ENCODE data around the gene PHYKPL. TPM values are rescaled to one million over a fixed set of nuclear protein-coding genes. Genes with fewer than 3 reads are reported as not detected.

The PHYKPL gene
- total and polyA plus RNA-seq, 9 donors: 31.8 to 93.3 (median 61.6) TPM

DNA sequence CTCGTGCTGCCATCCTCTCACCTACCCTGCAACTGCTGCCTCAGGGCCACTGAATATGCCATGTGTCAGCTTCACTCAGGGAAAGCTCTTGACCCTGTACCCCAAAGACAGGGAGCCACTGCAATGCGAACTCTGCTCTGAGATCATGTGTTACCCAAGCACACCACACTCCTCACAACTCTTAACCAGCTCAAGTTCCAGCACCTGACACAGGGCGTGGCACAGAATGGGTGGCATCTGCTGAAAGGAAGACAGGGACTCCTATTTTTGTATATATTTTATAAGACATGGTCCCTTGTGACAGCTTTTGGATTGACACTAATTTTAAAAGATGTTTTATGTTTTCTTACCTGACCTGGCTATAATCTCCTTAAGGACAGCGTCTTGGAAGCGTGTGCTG lies 10.7 kb downstream of the PHYKPL start:
- Histone ChIP-seq H3K4me3 (no peak overlapping the region), H3K27me3 (no peaks in the 10 kb centered on the region), H3K27ac (no peak overlapping the region), H3K36me3 (no peaks in the 10 kb centered on the region), H3K4me1 (ENCODE audit: insufficient read depth) (no peaks in the 10 kb centered on the region), H3K9me3 (no peaks in the 10 kb centered on the region)
- intact Hi-C loops (cut with DNase I): loop anchor here in 1 of 4 donors (10.0 kb wide), 1 partner anchor 77 kb away; no protein-coding TSS in a partner anchor
- no peak for TF ChIP-seq POLR2A (IDR thresholded peaks at IDR 0.05)
- no peak for TF ChIP-seq EP300 (IDR thresholded peaks at IDR 0.05)
- TF ChIP-seq, protein P1, sequence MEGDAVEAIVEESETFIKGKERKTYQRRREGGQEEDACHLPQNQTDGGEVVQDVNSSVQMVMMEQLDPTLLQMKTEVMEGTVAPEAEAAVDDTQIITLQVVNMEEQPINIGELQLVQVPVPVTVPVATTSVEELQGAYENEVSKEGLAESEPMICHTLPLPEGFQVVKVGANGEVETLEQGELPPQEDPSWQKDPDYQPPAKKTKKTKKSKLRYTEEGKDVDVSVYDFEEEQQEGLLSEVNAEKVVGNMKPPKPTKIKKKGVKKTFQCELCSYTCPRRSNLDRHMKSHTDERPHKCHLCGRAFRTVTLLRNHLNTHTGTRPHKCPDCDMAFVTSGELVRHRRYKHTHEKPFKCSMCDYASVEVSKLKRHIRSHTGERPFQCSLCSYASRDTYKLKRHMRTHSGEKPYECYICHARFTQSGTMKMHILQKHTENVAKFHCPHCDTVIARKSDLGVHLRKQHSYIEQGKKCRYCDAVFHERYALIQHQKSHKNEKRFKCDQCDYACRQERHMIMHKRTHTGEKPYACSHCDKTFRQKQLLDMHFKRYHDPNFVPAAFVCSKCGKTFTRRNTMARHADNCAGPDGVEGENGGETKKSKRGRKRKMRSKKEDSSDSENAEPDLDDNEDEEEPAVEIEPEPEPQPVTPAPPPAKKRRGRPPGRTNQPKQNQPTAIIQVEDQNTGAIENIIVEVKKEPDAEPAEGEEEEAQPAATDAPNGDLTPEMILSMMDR (IDR thresholded peaks at IDR 0.05): no peak
- no peak for DNase-seq
- 74 to 95% (median 75%) methylated on average over 5 of the region's 5 CpGs for WGBS, 3 donors

DNA sequence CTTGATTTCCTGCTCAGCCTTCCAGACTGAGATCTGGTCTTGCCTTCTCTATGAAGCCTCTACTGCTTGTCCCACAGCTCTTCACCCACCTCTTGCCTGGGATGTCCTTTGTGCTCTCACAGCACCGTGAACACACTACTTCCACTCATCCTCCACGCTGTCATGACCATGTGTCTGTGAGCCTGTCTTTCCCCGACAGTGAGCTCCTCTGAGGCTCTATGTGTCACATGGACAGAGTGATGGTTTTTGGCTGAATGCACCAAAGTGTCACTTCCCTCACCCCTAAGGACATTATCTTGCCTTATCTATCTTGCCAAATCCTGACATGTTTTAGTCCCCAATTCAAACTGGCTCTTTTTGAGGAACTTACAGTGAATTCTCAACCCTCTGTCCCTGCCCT lies 11.3 kb downstream of the PHYKPL start:
- no peak overlapping the region for H3K27ac ChIP-seq
- no peaks in the 10 kb centered on the region for H3K36me3 ChIP-seq
- 76 to 81% (median 81%) methylated on average over 3 of the region's 3 CpGs for WGBS, 3 donors

DNA sequence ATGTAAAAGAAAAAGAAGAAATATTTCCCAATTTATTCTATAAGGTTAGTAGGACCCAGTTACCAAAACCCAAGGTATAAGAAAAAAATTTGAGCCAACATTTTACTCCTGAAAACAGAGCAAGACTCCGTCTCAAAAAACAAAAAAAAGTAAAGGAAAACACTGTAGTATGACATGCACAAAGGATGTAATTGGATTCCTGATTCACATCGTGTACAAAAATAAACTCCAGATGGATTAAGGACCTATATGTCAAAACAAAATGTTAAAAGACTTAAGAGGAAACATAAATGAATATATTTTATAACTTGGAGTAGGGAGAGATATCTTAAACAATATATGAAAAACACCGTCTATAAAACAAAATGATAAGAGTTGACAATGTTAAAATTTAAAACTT lies 13.8 kb downstream of the PHYKPL start:
- DNase-seq: no peak
- Histone ChIP-seq H3K36me3 (no peaks in the 10 kb centered on the region), H3K27ac (no peak overlapping the region), H3K9me3 (no peaks in the 10 kb centered on the region), H3K27me3 (no peaks in the 10 kb centered on the region), H3K4me3 (no peak overlapping the region), H3K4me1 (ENCODE audit: insufficient read depth) (peaks cover 1% of the 10 kb centered on the region)
- 33 to 42% (median 35%) methylated on average over 3 of the region's 3 CpGs for WGBS, 3 donors
- TF ChIP-seq, protein P1 (IDR thresholded peaks at IDR 0.05): no peak
- TF ChIP-seq POLR2A (IDR thresholded peaks at IDR 0.05) (no peak), EP300 (IDR thresholded peaks at IDR 0.05) (no peak)
- intact Hi-C loops (cut with DNase I): no loop called here

More for the DNA sequence above, 11.3 kb downstream of the PHYKPL start:
- no peak overlapping the region for H3K4me3 ChIP-seq
- H3K9me3 ChIP-seq: no peaks in the 10 kb centered on the region
- no peaks in the 10 kb centered on the region for H3K4me1 ChIP-seq (ENCODE audit: insufficient read depth)
- no peak for DNase-seq
- H3K27me3 ChIP-seq: no peaks in the 10 kb centered on the region
- intact Hi-C loops (cut with DNase I): loop anchor here in 1 of 4 donors (10.0 kb wide), 1 partner anchor 76 kb away; no protein-coding TSS in a partner anchor
- TF ChIP-seq, protein P1 (IDR thresholded peaks at IDR 0.05): no peak
- TF ChIP-seq POLR2A (IDR thresholded peaks at IDR 0.05) (no peak), EP300 (IDR thresholded peaks at IDR 0.05) (no peak)

DNA sequence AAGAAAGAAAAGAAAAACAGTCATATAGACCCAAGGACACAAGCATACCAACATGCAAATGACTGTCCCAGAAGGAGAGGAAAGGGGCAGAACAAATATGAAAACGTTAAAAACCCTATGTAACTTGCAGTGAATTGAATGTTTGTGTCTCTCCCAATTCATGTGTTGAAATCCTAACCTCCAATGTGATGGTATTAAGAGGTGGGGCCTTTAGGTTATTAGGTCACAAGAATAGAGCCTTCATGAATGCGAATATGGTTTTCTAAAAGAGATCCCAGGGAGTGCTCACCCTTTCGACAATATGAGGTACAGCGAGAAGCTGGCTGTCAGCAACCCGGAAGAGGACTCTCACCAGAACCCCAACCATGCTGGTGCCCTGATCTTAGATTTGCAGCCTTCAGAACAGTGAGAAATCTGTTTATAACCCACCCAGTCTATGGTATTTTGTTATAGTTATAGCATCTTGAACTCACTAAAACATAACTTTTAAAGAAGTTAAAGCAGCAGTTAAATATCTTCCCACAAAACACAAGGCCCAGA lies 14.3 kb downstream of the PHYKPL start:
- Histone ChIP-seq H3K27me3 (no peaks in the 10 kb centered on the region), H3K36me3 (no peaks in the 10 kb centered on the region), H3K9me3 (no peaks in the 10 kb centered on the region), H3K4me1 (ENCODE audit: insufficient read depth) (peaks cover 1% of the 10 kb centered on the region), H3K4me3 (no peak overlapping the region), H3K27ac (no peak overlapping the region)
- intact Hi-C loops (cut with DNase I): no loop called here
- WGBS, 3 donors: 74 to 84% (median 83%) methylated on average over 5 of the region's 5 CpGs
- TF ChIP-seq EP300 (IDR thresholded peaks at IDR 0.05) (no peak), POLR2A (IDR thresholded peaks at IDR 0.05) (no peak)
- TF ChIP-seq, protein P1 (IDR thresholded peaks at IDR 0.05): no peak
- no peak for DNase-seq
